Smooth muscle cell (in vitro differentiated cells): ENCODE data around the gene TP53I11. TPM values are rescaled to one million over a fixed set of nuclear protein-coding genes. Genes with fewer than 3 reads are reported as not detected.

Source experiments
- DNase-seq: peaks from one replicate; lab custom pipeline; 2025; ENCODE audit not compliant: unreplicated experiment; lab: John Stamatoyannopoulos, UW
- H2AFZ ChIP-seq: fragments of 200-600 bp; sonication (generic); 2 replicates; pipeline ENCODE4 v1.6.0; 2016; ENCODE audit warnings: antibody characterized with exemption, low read depth, mild to moderate bottlenecking
- H3F3A ChIP-seq: fragments of 200-600 bp; sonication (generic); 2 replicates; pipeline ENCODE4 v1.6.0; 2017; ENCODE audit warnings: antibody characterized with exemption, low read depth
- H3K27ac ChIP-seq: fragments of 200-600 bp; sonication (generic); 2 replicates; pipeline ENCODE4 v1.5.1; 2016; ENCODE audit warnings: low read depth, mild to moderate bottlenecking
- H3K27me3 ChIP-seq: fragments of 200-600 bp; sonication (generic); 2 replicates; pipeline ENCODE4 v1.6.1; 2016; ENCODE audit warnings: low read depth, mild to moderate bottlenecking
- H3K36me3 ChIP-seq: fragments of 200-600 bp; sonication (generic); 2 replicates; pipeline ENCODE4 v1.5.1; 2016; ENCODE audit warnings: low read depth
- H3K4me1 ChIP-seq: fragments of 200-600 bp; sonication (generic); 2 replicates; pipeline ENCODE4 v1.5.1; 2016; ENCODE audit warnings: low read depth
- H3K4me2 ChIP-seq: fragments of 200-600 bp; sonication (generic); 2 replicates; pipeline ENCODE4 v1.6.0; 2016; ENCODE audit warnings: mild to moderate bottlenecking
- H3K4me3 ChIP-seq: fragments of 200-600 bp; sonication (generic); 2 replicates; pipeline ENCODE4 v1.5.1; 2016; ENCODE audit warnings: mild to moderate bottlenecking
- H3K79me2 ChIP-seq: fragments of 200-600 bp; sonication (generic); 2 replicates; pipeline ENCODE4 v1.6.0; 2016; ENCODE audit warnings: low read depth, mild to moderate bottlenecking
- H3K9ac ChIP-seq: fragments of 200-600 bp; sonication (generic); 2 replicates; pipeline ENCODE4 v1.6.0; 2016; ENCODE audit warnings: low read depth
- H3K9me3 ChIP-seq: fragments of 200-600 bp; sonication (generic); replicated peaks from 2 replicates; pipeline ENCODE4 v1.5.1; 2016; ENCODE audit warnings: low read depth
- H4K20me1 ChIP-seq: fragments of 200-600 bp; sonication (generic); 2 replicates; pipeline ENCODE4 v1.6.0; 2016; ENCODE audit warnings: low read depth
- WGBS: methylation state at CpG from one replicate; pipeline ENCODE4 v1.1.7; 2016; ENCODE audit warnings: low lambda C conversion rate; 5-methylcytosine and 5-hydroxymethylcytosine counted together
- polyA plus RNA-seq: library from polyadenylated mRNA; unstranded; fragments of >200 nt; fragmentation: Nextera tagmentation; extraction: Ambion mirVana; gene quantifications from 2 replicates; pipeline ENCODE4 v1.2.1, GENCODE V29; 2016
- total RNA-seq: library from RNA; depleted of rRNA; stranded (reverse); fragments of >200 nt; gene quantifications from 2 replicates; pipeline ENCODE4 v1.2.3, GENCODE V29; 2014
- TF ChIP-seq, protein P1 (sequence below): fragments of 200-600 bp; sonication (generic); IDR thresholded peaks from 2 replicates; pipeline ENCODE4 v1.5.1; 2017; ENCODE audit warnings: borderline replicate concordance, mild to moderate bottlenecking, antibody characterized with exemption; ENCODE audit not compliant: insufficient read depth, poor library complexity, severe bottlenecking

TP53I11 gene
- total and polyA plus RNA-seq, 2 experiments from 2014 or later = 14.2 to 61.2 TPM

DNA sequence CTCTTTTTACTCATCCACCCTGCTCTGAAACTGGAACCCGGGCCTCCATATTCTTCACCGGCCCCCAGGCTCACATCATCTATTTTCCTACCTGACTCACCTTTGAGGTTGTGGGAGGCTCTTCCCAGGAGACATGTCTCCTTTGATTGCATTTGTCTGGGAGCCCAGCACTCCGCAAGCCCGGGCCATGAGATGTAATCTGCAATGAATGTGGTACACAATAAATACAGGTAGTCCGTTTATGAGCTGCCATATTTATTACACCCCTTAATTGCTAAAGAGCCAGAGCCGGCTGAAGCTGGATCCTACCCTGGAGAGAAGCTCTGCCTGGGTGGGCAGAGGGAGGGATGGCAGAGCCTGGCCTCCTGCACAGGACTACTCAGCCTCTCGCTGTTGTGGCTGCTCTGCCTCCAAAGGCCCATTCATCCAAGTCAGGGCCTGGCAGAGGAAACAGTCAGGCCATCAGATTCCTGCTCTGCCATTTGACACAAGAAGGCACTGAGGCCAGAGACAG, 49.5 kb downstream of the TP53I11 start:
- no peaks in the 10 kb centered on the region for H3K27me3 ChIP-seq
- no peak for DNase-seq
- H3K4me2 ChIP-seq = no peak overlapping the region
- no peaks in the 10 kb centered on the region for H3F3A ChIP-seq
- H3K4me1 ChIP-seq = no peaks in the 10 kb centered on the region
- H3K79me2 ChIP-seq = no peaks in the 10 kb centered on the region
- H3K36me3 ChIP-seq = no peaks in the 10 kb centered on the region
- TF ChIP-seq, protein P1, sequence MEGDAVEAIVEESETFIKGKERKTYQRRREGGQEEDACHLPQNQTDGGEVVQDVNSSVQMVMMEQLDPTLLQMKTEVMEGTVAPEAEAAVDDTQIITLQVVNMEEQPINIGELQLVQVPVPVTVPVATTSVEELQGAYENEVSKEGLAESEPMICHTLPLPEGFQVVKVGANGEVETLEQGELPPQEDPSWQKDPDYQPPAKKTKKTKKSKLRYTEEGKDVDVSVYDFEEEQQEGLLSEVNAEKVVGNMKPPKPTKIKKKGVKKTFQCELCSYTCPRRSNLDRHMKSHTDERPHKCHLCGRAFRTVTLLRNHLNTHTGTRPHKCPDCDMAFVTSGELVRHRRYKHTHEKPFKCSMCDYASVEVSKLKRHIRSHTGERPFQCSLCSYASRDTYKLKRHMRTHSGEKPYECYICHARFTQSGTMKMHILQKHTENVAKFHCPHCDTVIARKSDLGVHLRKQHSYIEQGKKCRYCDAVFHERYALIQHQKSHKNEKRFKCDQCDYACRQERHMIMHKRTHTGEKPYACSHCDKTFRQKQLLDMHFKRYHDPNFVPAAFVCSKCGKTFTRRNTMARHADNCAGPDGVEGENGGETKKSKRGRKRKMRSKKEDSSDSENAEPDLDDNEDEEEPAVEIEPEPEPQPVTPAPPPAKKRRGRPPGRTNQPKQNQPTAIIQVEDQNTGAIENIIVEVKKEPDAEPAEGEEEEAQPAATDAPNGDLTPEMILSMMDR = no peak
- H3K9ac ChIP-seq = no peak overlapping the region
- H2AFZ ChIP-seq = no peak overlapping the region
- H3K9me3 ChIP-seq = no peaks in the 10 kb centered on the region
- H3K4me3 ChIP-seq = no peak overlapping the region
- no peak overlapping the region for H3K27ac ChIP-seq
- H4K20me1 ChIP-seq = no peaks in the 10 kb centered on the region
- 87% methylated on average over 7 of the region's 7 CpGs for WGBS

DNA sequence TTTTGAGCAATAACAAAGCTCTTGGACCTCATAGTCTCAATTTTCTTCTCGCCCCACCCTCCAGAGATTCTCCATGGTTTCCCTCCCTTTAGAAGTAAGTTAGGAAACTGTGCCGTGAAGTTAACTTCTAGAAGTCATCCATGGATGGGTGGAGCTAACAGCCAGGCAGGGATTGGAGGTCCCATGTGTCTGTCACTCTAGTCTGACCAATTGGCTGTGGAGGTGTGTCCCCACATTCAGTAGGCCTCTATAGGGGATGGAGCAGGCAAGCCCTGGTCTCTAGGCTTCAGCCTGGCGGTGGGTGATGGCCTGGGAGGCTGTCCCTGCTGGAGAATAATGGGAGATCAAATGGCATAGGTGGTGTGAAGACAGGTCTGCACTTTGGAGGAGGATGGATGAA, 50.7 kb downstream of the TP53I11 start:
- Histone ChIP-seq H2AFZ (no peak overlapping the region), H3K4me1 (no peaks in the 10 kb centered on the region), H3F3A (no peaks in the 10 kb centered on the region), H3K4me2 (no peak overlapping the region), H3K9ac (no peak overlapping the region), H3K27me3 (no peaks in the 10 kb centered on the region), H3K79me2 (no peaks in the 10 kb centered on the region), H4K20me1 (no peaks in the 10 kb centered on the region), H3K27ac (no peak overlapping the region), H3K9me3 (no peaks in the 10 kb centered on the region), H3K4me3 (no peak overlapping the region), H3K36me3 (no peaks in the 10 kb centered on the region)
- TF ChIP-seq, protein P1 = no peak
- WGBS = 90% methylated on average over 3 of the region's 3 CpGs
- no peak for DNase-seq

DNA sequence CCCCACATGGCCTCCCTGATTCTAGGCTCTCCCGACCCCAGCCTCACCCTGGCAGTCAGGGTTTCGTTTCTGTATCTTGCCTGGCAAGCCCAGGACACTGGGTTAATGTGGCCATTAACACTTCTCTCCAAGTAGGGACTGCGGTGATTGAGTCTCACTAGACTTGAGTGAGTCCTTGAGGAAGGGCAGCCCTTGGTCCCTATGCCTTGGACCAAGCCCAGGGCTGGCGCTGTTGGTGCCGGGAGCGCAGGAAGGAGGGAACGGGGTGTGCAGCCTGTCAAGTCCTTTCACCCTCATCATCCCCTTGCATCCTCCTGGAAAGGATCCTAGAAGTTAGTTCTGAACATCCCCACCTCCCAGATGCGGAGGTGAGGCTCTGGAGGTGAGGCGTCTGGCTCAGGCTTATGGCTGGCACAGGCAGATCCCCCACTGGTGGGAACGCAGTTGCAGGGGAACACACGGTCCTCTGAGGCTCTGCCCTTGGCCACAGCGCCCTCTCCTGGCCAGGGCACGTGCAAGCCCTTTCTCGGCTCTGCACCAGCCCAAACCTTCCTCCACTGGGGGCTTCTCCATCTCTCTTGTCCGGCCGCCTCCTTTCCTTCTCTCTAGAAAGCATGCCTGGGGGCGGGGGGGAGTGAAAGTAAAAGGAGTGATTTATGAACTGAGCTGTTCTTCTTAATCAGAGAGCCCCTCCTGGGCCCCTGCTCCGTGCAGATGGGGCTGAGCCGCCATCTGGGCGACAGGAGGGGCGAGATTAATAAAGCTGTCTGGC, 56.7 kb downstream of the TP53I11 start:
- no peak overlapping the region for H3K4me3 ChIP-seq
- no peaks in the 10 kb centered on the region for H3F3A ChIP-seq
- no peak overlapping the region for H2AFZ ChIP-seq
- no peaks in the 10 kb centered on the region for H3K27me3 ChIP-seq
- no peaks in the 10 kb centered on the region for H3K9me3 ChIP-seq
- H3K27ac ChIP-seq = no peak overlapping the region
- peaks cover 13% of the 10 kb centered on the region for H3K4me1 ChIP-seq
- no peaks in the 10 kb centered on the region for H3K36me3 ChIP-seq
- WGBS = 47% methylated on average over 20 of the region's 21 CpGs
- TF ChIP-seq, protein P1 = peak; percentile 93
- H4K20me1 ChIP-seq = no peaks in the 10 kb centered on the region
- peak; percentile 33 for DNase-seq
- no peak overlapping the region for H3K9ac ChIP-seq
- H3K79me2 ChIP-seq = no peaks in the 10 kb centered on the region
- H3K4me2 ChIP-seq = peak overlapping the region; percentile 12
